HCT116 (cell line): Measurements from ENCODE around the gene BCL2L11. TPM values are rescaled to one million over a fixed set of nuclear protein-coding genes. Genes with fewer than 3 reads are reported as not detected.

Experiments
- ATAC-seq: fragments of 200-7000 bp; cut with Tn5 transposase; 2 replicates; pipeline ENCODE4 v1.9.1; 2020; ENCODE audit warnings: mild to moderate bottlenecking, moderate library complexity
- BruUV-seq: library from RNA; stranded (reverse); fragments of 400-500 nt; replicated peaks from 2 replicates; lab custom pipeline; 2021; lab: Mats Ljungman, UMichigan
- CTCF ChIA-PET: fragments of 300-600 bp; sonication (Branson Sonifier 250); formaldehyde crosslinking; loops from one replicate; lab custom pipeline; 2021; ENCODE audit warnings: antibody characterized with exemption; lab: Charles Lee
- POLR2A ChIA-PET: fragments of 300-600, 350-600 bp; sonication (Branson Sonifier 250); formaldehyde crosslinking; loops from one replicate; lab custom pipeline; 2021; ENCODE audit warnings: antibody characterized with exemption; lab: Charles Lee
- RAD21 ChIA-PET, 2 experiments: fragments of 300-600 bp; sonication (Branson Sonifier 250); formaldehyde crosslinking; loops; one replicate each; lab custom pipeline; 2023; ENCODE audit warnings: low total read pairs in 2 of 2; ENCODE audit not compliant: uncharacterized antibody in 2 of 2, unreplicated experiment in 2 of 2, low non-redundant PET in 1 of 2; lab: Charles Lee
- DNase-seq: peaks from one replicate; pipeline ENCODE4 v3.0.0-alpha.2; 2010; ENCODE audit warnings: low read depth, low spot score
- H2AFZ ChIP-seq: fragments of 200-600 bp; shearing (Covaris generic), sonication (generic); 2 replicates; pipeline ENCODE4 v1.6.1; 2017; ENCODE audit warnings: low read depth, mixed run types, mixed read lengths, antibody characterized with exemption, low read length; ENCODE audit not compliant: poor library complexity, severe bottlenecking
- H3K27ac ChIP-seq: 2 replicates; pipeline ENCODE4 v1.5.1; 2012; ENCODE audit warnings: low read depth, low read length
- H3K27me3 ChIP-seq: fragments of 200-600 bp; sonication (generic); 2 replicates; pipeline ENCODE4 v1.6.1; 2016; ENCODE audit warnings: mixed run types, low read length, mixed read lengths; ENCODE audit not compliant: insufficient read depth
- H3K36me3 ChIP-seq, 2 experiments: fragments of 200-500 bp in 1 of 2; fragments of 200-600 bp in 1 of 2; sonication (Bioruptor generic) in 1 of 2; sonication (generic) in 1 of 2; 2 replicates each; pipeline versions ENCODE4 v1.5.1 to v1.6.1; 2014 to 2016; ENCODE audit warnings: low read length in 2 of 2, inconsistent platforms in 1 of 2, mixed read lengths in 1 of 2, mixed run types in 1 of 2; ENCODE audit not compliant: insufficient read depth in 2 of 2, control insufficient read depth in 1 of 2
- H3K4me1 ChIP-seq, 2 experiments: fragments of 200-600 bp in 1 of 2; sonication (generic) in 1 of 2; 2 replicates each; pipeline versions ENCODE4 v1.5.1 to v1.6.1; 2012 to 2017; ENCODE audit warnings: low read length in 2 of 2, inconsistent platforms in 1 of 2, mild to moderate bottlenecking in 1 of 2, mixed read lengths in 1 of 2, mixed run types in 1 of 2, moderate library complexity in 1 of 2; ENCODE audit not compliant: insufficient read depth in 2 of 2, control insufficient read depth in 1 of 2
- H3K4me2 ChIP-seq: fragments of 200-600 bp; sonication (generic); 2 replicates; pipeline ENCODE4 v1.6.1; 2017; ENCODE audit warnings: mixed run types, low read length, mixed read lengths
- H3K4me3 ChIP-seq, 2 experiments: fragments of 200-600 bp in 1 of 2; sonication (generic) in 1 of 2; replicated peaks in 1 of 2; 2 replicates each; pipeline ENCODE4 v1.5.1; 2011 to 2016; ENCODE audit warnings: low read length in 2 of 2, control low read depth in 1 of 2, low read depth in 1 of 2, mild to moderate bottlenecking in 1 of 2, mixed read lengths in 1 of 2, mixed run types in 1 of 2
- H3K79me2 ChIP-seq: fragments of 200-600 bp; sonication (generic); 2 replicates; pipeline ENCODE4 v1.6.1; 2017; ENCODE audit warnings: mild to moderate bottlenecking, mixed run types, low read length, moderate library complexity, mixed read lengths; ENCODE audit not compliant: insufficient read depth
- H3K9ac ChIP-seq: fragments of 200-600 bp; sonication (generic); 2 replicates; pipeline ENCODE4 v1.6.1; 2016; ENCODE audit warnings: low read length, mixed read lengths
- H3K9me2 ChIP-seq: fragments of 200-600 bp; sonication (generic), shearing (Covaris generic); 2 replicates; pipeline ENCODE4 v1.6.1; 2017; ENCODE audit warnings: mixed run types, mild to moderate bottlenecking, moderate library complexity; ENCODE audit not compliant: insufficient read depth
- H3K9me3 ChIP-seq, 2 experiments: fragments of 200-500 bp in 1 of 2; fragments of 200-600 bp in 1 of 2; sonication (Bioruptor generic) in 1 of 2; sonication (generic) in 1 of 2; 2 replicates each; pipeline ENCODE4 v1.6.1; 2014 to 2017; ENCODE audit warnings: low read length in 2 of 2, mixed read lengths in 2 of 2, inconsistent platforms in 1 of 2, low read depth in 1 of 2, mild to moderate bottlenecking in 1 of 2, mixed run types in 1 of 2, moderate library complexity in 1 of 2; ENCODE audit not compliant: control insufficient read depth in 1 of 2, insufficient read depth in 1 of 2
- H4K20me1 ChIP-seq: fragments of 200-600 bp; sonication (generic), shearing (Covaris generic); 2 replicates; pipeline ENCODE4 v1.6.1; 2017; ENCODE audit warnings: mixed run types, mild to moderate bottlenecking, moderate library complexity; ENCODE audit not compliant: insufficient read depth
- EGR1 ChIP-seq: IDR thresholded peaks from 2 replicates; pipeline ENCODE4 v1.6.1; 2012; ENCODE audit warnings: low read depth
- POLR2AphosphoS5 ChIP-seq: IDR thresholded peaks from 2 replicates; pipeline ENCODE4 v1.6.1; 2011; ENCODE audit warnings: mild to moderate bottlenecking, low read depth, low read length, moderate library complexity
- RAD21 ChIP-seq: IDR thresholded peaks from 2 replicates; pipeline ENCODE4 v1.6.1; 2012; ENCODE audit warnings: low read depth, mild to moderate bottlenecking
- REST ChIP-seq: IDR thresholded peaks from 2 replicates; pipeline ENCODE4 v1.6.1; 2012; ENCODE audit warnings: low read depth
- SRF ChIP-seq: IDR thresholded peaks from 2 replicates; pipeline ENCODE4 v1.6.1; 2012; ENCODE audit warnings: low read depth
- TCF7L2 ChIP-seq: IDR thresholded peaks from 2 replicates; pipeline ENCODE4 v1.7.0; 2011; ENCODE audit warnings: borderline replicate concordance, inconsistent platforms; ENCODE audit not compliant: insufficient read depth, insufficient read length; ENCODE audit errors: extremely low read depth
- ZBTB33 ChIP-seq: IDR thresholded peaks from 2 replicates; pipeline ENCODE4 v1.6.1; 2011; ENCODE audit warnings: mild to moderate bottlenecking, low read length, moderate library complexity; ENCODE audit not compliant: insufficient replicate concordance; ENCODE audit errors: extremely low read depth
- ZFX ChIP-seq: fragments of 450-650 bp; IDR thresholded peaks from 2 replicates; pipeline ENCODE4 v1.6.1; 2017
- ZNF274 ChIP-seq: fragments of 200-500 bp; sonication (Bioruptor generic); IDR thresholded peaks from 2 replicates; pipeline ENCODE4 v1.6.1; 2014; ENCODE audit warnings: mild to moderate bottlenecking, low read depth, low read length, inconsistent platforms
- intact Hi-C: fragments of 100-400 bp; cut with micrococcal nuclease; formaldehyde crosslinking; loops from 2 replicates; pipeline ENCODE4 v1.10.0; 2022
- total RNA-seq: library from RNA; stranded (reverse); gene quantifications from one replicate; pipeline ENCODE4 v1.2.1, GENCODE V29; 2021; ENCODE audit not compliant: unreplicated experiment
- TF ChIP-seq, protein P1 (sequence below): IDR thresholded peaks from 2 replicates; pipeline ENCODE4 v1.6.1; 2012

The BCL2L11 gene
- total RNA-seq, 1 experiment from 2014 or later, result 17.8 TPM

GRCh38 chr2:111159641-111160040 lies 38.9 kb downstream of the BCL2L11 start:
- H3K4me3 ChIP-seq, result no peak overlapping the region
- DNase-seq (no peak), ATAC-seq (no peak)
- peaks cover 4 to 18% of the 10 kb centered on the region in 2 experiments; a peak in 3 of 4 replicates for H3K4me1 ChIP-seq
- intact Hi-C loops, result no loop called here
- H3K4me2 ChIP-seq, result no peak overlapping the region
- H2AFZ ChIP-seq, result no peak overlapping the region
- H3K79me2 ChIP-seq, result peaks cover 4% of the 10 kb centered on the region
- H3K9ac ChIP-seq, result no peak overlapping the region
- ChIA-PET POLR2A (no interaction called here), RAD21 (no interaction called here), CTCF (no interaction called here)
- H4K20me1 ChIP-seq, result no peaks in the 10 kb centered on the region
- no peaks in the 10 kb centered on the region for H3K27me3 ChIP-seq
- TF ChIP-seq SRF (no peak), EGR1 (no peak), ZBTB33 (no peak), TCF7L2 (no peak), RAD21 (no peak), POLR2AphosphoS5 (no peak), ZFX (no peak), REST (no peak), ZNF274 (no peak)
- TF ChIP-seq, protein P1, sequence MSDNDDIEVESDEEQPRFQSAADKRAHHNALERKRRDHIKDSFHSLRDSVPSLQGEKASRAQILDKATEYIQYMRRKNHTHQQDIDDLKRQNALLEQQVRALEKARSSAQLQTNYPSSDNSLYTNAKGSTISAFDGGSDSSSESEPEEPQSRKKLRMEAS, result no peak
- no peaks in the 10 kb centered on the region for H3K9me3 ChIP-seq
- H3K36me3 ChIP-seq, result peaks cover under 1 to 7% of the 10 kb centered on the region in 2 experiments; a peak in 2 of 4 replicates
- no peaks in the 10 kb centered on the region for H3K9me2 ChIP-seq
- H3K27ac ChIP-seq, result no peak overlapping the region
- no TSS peak for BruUV-seq
